ENCODE measurements around the gene AHNAK2.
"Not testable (repeated sequence)": the region's sequence is repeated elsewhere in the genome, so short reads cannot be mapped to it uniquely, and the experiment has no call there.

AHNAK2 gene

DNA sequence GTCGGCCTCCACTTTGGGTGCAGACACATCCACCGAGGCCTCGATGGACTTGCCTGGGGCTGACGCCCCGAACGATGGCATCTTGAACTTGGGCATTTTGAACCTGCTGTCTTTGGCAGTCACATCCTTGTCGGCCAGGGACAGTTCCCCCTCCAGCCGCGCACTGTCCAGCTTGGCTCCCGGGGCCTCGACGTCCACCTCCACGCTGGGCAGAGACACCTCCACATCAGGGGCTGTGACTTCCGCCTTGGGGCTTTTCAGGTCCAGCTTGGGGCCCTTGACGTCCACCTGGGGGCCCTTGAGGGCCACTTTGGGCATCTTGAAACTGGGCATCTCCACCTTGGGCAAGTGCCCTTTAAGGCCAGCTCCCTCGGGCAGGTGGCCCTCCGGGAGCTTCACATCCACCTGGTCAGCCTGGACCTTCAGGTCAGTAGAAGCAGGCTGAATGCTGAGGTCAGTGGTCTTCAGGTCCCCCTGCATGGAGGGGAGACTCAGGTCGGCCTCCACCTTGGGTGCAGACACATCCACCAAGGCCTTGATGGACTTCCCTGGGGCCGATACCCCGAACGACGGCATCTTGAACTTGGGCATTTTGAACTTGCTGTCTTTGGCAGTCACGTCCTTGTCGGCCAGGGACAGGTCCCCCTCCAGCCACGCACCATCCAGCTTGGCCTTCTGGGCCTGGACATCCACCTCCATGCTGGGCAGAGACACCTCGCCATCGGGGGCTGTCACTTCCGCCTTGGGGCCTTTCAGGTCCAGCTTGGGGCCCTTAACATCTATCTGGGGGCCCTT lies 26.1 kb downstream of the AHNAK2 start:
- not testable (repeated sequence) for DNase-seq (ENCODE audit: low spot score)

GRCh38 chr14:104950701-104951100 lies 27.5 kb downstream of the AHNAK2 start:
- DNase-seq (ENCODE audit: low spot score), result not testable (repeated sequence)

GRCh38 chr14:104950021-104950420 lies 28.2 kb downstream of the AHNAK2 start:
- no peak for DNase-seq (ENCODE audit: low spot score)

GRCh38 chr14:104949406-104949955 lies 28.7 kb downstream of the AHNAK2 start:
- not testable (repeated sequence) for DNase-seq (ENCODE audit: low spot score)

DNA sequence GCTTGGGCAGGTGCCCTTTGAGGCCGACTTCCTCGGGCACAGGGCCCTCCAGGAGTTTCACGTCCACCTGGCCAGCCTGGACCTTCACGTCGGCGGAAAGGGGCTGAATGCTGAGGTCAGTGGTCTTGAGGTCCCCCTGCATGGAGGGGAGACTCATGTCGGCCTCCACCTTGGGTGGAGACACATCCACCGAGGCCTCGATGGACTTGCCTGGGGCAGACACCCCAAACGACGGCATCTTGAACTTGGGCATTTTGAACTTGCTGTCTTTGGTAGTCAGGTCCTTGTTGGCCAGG lies 29.5 kb downstream of the AHNAK2 start:
- DNase-seq (ENCODE audit: low spot score), result no peak

DNA sequence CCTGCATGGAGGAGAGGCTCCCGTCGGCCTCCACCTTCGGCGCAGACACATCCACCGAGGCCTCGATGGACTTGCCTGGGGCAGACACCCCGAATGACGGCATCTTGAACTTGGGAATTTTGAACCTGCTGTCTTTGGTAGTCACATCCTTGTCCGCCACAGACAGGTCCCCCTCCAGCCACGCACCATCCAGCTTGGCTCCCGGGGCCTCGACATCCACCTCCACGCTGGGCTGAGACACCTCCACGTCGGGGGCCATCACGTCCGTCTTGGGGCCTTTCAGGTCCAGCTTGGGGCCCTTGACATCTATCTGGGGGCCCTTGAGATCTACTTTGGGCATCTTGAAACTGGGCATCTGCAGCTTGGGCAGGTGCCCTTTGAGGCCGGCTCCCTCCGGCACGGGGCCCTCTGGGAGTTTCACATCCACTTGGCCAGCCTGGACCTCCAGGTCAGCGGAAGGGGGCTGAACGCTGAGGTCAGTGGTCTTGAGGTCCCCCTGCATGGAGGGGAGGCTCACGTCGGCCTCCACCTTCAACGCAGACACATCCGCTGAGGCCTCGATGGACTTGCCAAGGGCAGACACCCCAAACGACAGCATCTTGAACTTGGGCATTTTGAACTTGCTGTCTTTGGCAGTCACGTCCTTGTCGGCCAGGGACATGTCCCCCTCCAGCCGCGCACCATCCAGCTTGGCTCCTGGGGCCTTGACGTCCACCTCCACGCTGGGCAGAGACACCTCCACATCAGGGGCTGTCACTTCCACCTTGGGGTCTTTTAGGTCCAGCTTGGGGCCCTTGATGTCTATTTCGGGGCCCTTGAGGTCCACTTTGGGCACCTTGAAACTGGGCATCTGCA lies 30.1 kb downstream of the AHNAK2 start:
- not testable (repeated sequence) for DNase-seq (ENCODE audit: low spot score)

DNA sequence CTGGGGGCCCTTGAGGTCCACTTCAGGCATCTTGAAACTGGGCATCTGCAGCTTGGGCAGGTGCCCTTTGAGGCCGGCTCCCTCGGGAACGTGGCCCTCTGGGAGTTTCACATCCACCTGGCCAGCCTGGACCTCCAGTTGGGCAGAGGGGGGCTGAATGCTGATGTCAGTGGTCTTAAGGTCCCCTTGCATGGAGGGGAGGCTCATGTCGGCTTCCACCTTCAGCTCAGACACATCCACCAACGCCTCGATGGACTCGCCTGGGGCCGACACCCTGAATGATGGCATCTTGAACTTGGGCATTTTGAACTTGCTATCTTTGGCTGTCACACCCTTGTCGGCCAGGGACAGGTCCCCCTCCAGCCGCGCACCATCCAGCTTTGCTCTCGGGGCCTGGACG lies 31.0 kb downstream of the AHNAK2 start:
- not testable (repeated sequence) for DNase-seq (ENCODE audit: low spot score)

DNA sequence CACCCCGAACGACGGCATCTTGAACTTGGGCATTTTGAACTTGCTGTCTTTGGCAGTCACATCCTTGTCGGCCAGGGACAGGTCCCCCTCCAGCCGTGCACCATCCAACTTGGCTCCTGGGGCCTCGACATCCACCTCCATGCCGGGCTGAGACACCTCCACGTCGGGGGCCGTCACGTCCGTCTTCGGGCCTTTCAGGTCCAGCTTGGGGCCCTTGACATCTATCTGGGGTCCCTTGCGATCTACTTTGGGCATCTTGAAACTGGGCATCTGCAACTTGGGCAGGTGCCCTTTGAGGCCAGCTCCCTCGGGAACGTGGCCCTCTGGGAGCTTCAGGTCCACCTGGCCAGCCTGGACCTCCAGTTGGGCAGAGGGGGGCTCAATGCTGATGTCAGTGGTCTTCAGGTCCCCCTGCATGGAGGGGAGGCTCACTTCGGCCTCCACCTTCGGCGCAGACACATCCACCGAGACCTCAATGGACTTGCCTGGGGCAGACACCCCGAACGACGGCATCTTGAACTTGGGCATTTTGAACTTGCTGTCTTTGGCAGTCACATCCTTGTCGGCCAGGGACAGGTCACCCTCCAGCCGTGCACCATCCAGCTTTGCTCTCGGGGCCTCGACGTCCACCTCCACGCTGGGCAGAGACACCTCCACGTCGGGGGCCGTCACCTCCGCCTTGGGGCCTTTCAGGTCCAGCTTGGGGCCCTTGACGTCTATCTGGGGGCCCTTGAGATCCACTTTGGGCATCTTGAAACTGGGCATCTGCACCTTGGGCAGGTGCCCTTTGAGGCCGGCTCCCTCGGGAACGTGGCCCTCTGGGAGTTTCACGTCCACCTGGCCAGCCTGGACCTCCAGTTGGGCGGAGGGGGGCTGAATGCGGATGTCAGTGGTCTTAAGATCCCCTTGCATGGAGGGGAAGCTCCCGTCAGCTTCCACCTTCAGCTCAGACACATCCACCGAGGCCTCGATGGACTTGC lies 31.9 kb downstream of the AHNAK2 start:
- DNase-seq (ENCODE audit: low spot score), result not testable (repeated sequence)

- DNase-seq (ENCODE audit: low spot score), result not testable (repeated sequence)
Observed at GRCh38 chr14:104945266-104945665, 32.9 kb downstream of the AHNAK2 start.

- DNase-seq (ENCODE audit: low spot score), result not testable (repeated sequence)
Observed at GRCh38 chr14:104944436-104945205, 33.6 kb downstream of the AHNAK2 start.

- DNase-seq (ENCODE audit: low spot score), result not testable (repeated sequence)
Observed at GRCh38 chr14:104944016-104944308, 34.2 kb downstream of the AHNAK2 start.

- not testable (repeated sequence) for DNase-seq (ENCODE audit: low spot score)
Observed at GRCh38 chr14:104943216-104944015, 34.8 kb downstream of the AHNAK2 start.

DNA sequence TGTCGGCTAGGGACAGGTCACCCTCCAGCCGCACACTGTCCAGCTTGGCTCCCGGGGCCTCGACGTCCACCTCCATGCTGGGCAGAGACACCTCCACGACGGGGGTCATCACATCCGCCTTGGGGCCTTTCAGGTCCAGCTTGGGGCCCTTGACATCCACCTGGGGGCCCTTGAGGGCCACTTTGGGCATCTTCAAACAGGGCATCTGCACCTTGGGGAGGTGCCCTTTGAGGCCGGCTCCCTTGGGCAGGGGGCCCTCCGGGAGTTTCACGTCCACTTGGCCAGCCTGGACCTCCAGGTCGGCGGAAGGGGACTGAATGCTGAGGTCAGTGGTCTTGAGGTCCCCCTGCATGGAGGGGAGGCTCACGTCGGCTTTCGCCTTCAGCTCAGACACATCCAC lies 35.6 kb downstream of the AHNAK2 start:
- no peak for DNase-seq (ENCODE audit: low spot score)

DNA sequence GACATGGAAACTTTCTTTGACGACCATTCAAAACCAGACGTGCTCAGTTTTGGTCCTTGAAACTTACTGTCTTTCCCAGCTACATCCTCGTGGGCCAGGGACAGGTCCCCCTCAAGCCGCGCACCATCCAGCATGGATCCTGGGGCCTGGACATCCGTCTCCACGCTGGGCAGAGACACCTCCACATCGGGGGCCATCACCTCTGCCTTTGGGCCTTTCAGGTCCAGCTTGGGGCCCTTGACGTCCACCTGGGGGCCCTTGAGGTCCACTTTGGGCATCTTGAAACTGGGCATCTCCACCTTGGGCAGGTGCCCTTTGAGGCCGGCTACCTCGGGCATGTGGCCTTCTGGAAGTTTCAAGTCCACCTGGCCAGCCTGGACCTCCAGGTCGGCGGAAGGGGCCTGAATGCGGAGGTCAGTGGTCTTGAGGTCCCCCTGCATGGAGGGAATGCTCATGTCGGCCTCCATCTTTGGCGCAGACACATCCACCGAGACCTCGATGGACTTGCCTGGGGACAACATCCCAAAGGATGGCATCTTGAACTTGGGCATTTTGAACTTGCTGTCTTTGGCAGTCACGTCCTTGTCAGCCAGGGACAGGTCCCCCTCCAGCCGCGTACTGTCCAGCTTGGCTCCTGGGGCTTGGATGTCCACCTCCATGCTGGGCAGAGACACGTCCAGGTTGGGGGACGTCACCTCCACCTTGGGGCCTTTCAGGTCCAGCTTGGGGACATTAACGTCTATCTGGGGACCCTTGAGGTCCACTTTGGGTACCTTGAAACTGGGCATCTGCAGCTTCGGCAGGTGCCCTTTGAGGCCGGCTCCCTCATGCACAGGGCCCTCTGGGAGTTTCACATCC lies 36.4 kb downstream of the AHNAK2 start:
- no peak for DNase-seq (ENCODE audit: low spot score)

DNA sequence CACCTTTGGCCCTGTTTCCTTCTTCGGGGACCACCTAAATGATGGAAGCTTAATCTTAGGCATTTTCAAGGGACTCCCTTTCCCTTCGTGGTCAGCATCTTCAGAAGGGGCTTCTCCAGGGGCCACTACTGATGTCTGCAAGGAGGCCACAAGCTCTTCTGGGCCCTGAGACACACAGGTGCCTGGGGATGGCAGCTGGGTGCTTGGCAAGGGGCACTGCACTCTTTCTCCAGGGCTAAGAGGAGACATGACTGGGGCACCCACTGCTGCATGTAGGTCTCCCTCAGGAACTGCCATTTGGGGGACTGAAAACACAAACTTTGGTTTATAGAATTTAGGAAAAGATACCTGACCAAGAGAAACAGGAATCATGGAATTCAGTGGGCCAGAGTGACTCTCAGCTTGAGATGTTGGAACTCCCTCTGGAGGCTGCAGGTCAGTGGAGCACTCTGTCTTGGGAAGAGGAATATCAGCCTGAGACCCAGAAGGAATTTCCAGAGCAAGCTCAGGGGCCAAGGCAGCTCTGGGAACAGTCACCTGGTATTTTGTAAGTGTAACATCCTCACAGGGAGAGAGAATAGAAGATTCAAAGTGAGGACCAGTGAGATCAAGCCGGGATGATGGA lies 37.5 kb downstream of the AHNAK2 start:
- no peak for DNase-seq (ENCODE audit: low spot score)

GRCh38 chr14:104939666-104940410 lies 38.3 kb downstream of the AHNAK2 start:
- no peak for DNase-seq (ENCODE audit: low spot score)

GRCh38 chr14:104938960-104939359 lies 39.2 kb downstream of the AHNAK2 start:
- no peak for DNase-seq (ENCODE audit: low spot score)

GRCh38 chr14:104938436-104938835 lies 39.7 kb downstream of the AHNAK2 start:
- no peak for DNase-seq (ENCODE audit: low spot score)
